Urinary bladder (tissue), 4 donors: ENCODE results near the gene WNT5B. TPM values are rescaled to one million over a fixed set of nuclear protein-coding genes. Genes with fewer than 3 reads are reported as not detected.
"Not testable (repeated sequence)": the region's sequence is repeated elsewhere in the genome, so short reads cannot be mapped to it uniquely, and the experiment has no call there.

Experiments used
- DNase-seq: peaks from one replicate; pipeline ENCODE4 v3.0.0-alpha.2; 2015; ENCODE audit errors: extremely low spot score
- H3K27ac ChIP-seq: one replicate; pipeline ENCODE4 v1.5.1; 2013; ENCODE audit warnings: low read depth, mild to moderate bottlenecking, moderate library complexity
- H3K36me3 ChIP-seq: one replicate; pipeline ENCODE4 v1.6.1; 2013; ENCODE audit warnings: mild to moderate bottlenecking, moderate library complexity; ENCODE audit not compliant: insufficient read depth
- H3K4me1 ChIP-seq: one replicate; pipeline ENCODE4 v1.6.1; 2013; ENCODE audit warnings: mild to moderate bottlenecking, moderate library complexity; ENCODE audit not compliant: insufficient read depth
- H3K4me3 ChIP-seq: one replicate; pipeline ENCODE4 v1.5.1; 2013; ENCODE audit warnings: low read depth, low read length
- WGBS: extraction: QIAGEN DNeasy Blood & Tissue Kit; methylation state at CpG from one replicate; pipeline ENCODE4 v1.1.7; 2013; 5-methylcytosine and 5-hydroxymethylcytosine counted together
- polyA plus RNA-seq: library from polyadenylated mRNA; stranded (reverse); fragments of 200-250 nt; gene quantifications from one replicate; pipeline ENCODE4 v1.2.3, GENCODE V29; 2013
- total RNA-seq: library from RNA; depleted of rRNA; stranded (reverse); fragments of >200 nt; gene quantifications from one replicate; pipeline ENCODE4 v1.2.3, GENCODE V29; 2014
- donor health status: healthy with polysubstance abuse.
- donor health status: healthy.

Gene WNT5B
- total and polyA plus RNA-seq, 2 donors: 9.8 to 25.4 TPM

DNA sequence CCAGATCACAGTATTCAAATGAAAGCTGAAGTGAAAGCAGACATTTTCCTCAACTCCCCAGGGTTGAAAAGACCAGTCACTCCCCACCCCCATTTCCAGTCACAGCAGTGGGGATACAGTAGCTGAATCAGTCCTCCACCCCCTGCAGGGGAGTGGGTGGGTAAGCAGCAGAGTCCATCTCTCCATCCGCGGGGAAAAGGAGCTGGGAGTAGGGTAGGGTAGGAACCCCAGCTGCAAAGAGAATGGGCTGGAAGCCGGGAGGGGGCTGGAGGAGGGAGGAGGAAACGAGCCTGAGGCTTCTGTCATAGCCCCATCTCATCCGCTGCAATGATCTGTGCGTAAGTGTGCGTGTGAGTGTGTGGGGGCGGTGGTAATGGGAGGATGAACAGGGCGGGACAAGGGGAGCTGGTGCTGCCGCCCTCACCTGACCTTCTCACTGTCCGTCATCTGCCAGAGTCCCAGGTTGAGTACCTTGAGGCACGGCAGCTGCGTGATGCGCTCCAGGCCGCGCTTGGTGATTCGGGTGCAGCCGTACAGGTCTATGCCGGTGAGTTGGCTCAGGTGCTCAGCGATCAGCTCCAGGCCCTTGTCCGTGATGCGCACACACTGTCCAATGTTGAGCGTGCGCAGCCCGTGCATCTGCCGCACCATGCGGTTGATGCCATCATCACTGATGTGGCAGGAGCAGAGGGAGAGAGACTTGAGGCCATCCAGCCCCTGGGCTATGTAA lies 36.4 kb upstream of the WNT5B start:
- H3K27ac ChIP-seq: no peak overlapping the region
- 57% methylated on average over 27 of the region's 27 CpGs for WGBS
- peaks cover 2% of the 10 kb centered on the region for H3K4me1 ChIP-seq
- H3K4me3 ChIP-seq: peak overlapping the region; percentile 94
- no peaks in the 10 kb centered on the region for H3K36me3 ChIP-seq
- DNase-seq: no peak

- peak overlapping the region; percentile 94 for H3K27ac ChIP-seq
- peak overlapping the region; percentile 94 for H3K4me3 ChIP-seq
- no peaks in the 10 kb centered on the region for H3K36me3 ChIP-seq
- WGBS: 15% methylated on average over 56 of the region's 56 CpGs
- DNase-seq: no peak
- peaks cover 2% of the 10 kb centered on the region for H3K4me1 ChIP-seq
Observed at GRCh38 chr12:1593174-1594005, 35.6 kb upstream of the WNT5B start.

GRCh38 chr12:1594006-1594260 lies 35.1 kb upstream of the WNT5B start:
- WGBS: 0% methylated on average over 34 of the region's 34 CpGs

GRCh38 chr12:1594261-1595025 lies 34.6 kb upstream of the WNT5B start, which contains the start of gene FBXL14:
Gene FBXL14, minus strand, starts transcription at chr12:1594581. Its CDS starts 515 bp downstream, at chr12:1594066.
- peaks cover 2% of the 10 kb centered on the region for H3K4me1 ChIP-seq
- WGBS: under 1% methylated on average over 112 of the region's 115 CpGs
- peak; percentile 69 for DNase-seq
- H3K36me3 ChIP-seq: no peaks in the 10 kb centered on the region
- peak within 1 kb of the TSS; percentile 94 for H3K4me3 ChIP-seq
- H3K27ac ChIP-seq: peak within 1 kb of the TSS; percentile 94

More at GRCh38 chr12:1594006-1594260, 35.1 kb upstream of the WNT5B start:
- Histone ChIP-seq H3K27ac (peak overlapping the region; percentile 94), H3K4me3 (peak overlapping the region; percentile 94), H3K4me1 (peaks cover 2% of the 10 kb centered on the region), H3K36me3 (no peaks in the 10 kb centered on the region)
- DNase-seq: no peak

DNA sequence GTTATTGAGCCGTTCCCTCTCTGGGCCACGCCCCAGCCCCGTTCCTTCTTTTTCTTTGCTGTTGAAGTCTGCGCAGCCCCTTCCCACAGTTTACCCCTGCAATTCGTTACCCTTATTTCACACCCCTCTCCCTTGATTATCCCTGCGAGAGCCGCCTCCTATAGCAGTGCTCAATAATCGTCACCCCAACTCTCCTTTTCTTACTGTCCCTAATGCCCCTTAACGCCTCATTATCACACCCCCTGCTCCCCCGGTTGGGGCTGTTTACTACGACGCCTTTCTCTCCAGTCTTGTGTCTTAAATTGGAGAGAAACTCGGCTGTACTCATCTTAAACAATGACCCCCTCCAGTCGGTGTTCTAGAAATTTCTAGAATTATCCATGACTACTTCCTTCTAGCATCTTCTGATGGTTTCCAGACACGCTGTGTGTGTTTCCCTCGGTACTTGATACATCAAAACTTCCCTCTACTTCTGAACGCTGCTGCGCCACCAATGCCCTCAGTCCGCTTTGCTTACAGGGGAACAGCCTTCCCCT lies 33.9 kb upstream of the WNT5B start:
- Histone ChIP-seq H3K4me3 (peak overlapping the region; percentile 94), H3K4me1 (peaks cover 2% of the 10 kb centered on the region), H3K27ac (peak overlapping the region; percentile 94), H3K36me3 (no peaks in the 10 kb centered on the region)
- no peak for DNase-seq
- 6% methylated on average over 19 of the region's 19 CpGs for WGBS

DNA sequence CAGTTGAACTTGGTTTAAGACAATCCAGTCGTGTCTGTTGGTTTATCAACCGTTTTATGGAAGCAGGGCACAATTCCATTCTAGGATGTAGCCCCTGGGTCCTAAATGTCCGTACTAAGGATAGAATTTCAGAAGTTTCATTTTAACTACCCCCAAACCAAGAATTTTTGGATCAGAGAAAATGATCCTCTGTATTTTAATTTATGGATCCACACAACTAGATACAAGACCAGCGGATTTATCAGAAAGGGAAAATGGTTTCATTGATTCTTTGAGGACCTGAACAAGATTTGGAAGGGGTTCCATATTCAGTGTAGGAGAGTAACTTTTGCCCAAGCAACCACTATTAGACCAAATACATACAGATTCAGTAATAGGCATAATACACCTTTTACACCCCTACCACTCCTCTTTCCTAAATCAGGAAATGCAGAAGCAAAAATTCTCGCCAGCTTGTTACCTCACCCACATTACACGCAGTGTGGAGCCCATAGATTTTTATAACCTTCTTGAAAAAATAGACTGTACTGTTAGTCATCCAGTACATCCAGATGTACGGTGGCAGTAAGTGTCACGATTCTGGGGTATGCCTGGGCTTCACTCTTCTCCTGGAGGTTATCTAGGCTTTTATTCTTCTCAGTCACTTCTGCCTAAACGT lies 33.2 kb upstream of the WNT5B start:
- peaks cover 2% of the 10 kb centered on the region for H3K4me1 ChIP-seq
- no peaks in the 10 kb centered on the region for H3K36me3 ChIP-seq
- no peak overlapping the region for H3K4me3 ChIP-seq
- 72% methylated on average over 9 of the region's 9 CpGs for WGBS
- peak overlapping the region; percentile 94 for H3K27ac ChIP-seq
- no peak for DNase-seq

- H3K27ac ChIP-seq: no peak overlapping the region
- 99% methylated on average over 3 of the region's 3 CpGs for WGBS
- H3K4me3 ChIP-seq: no peak overlapping the region
- no peaks in the 10 kb centered on the region for H3K4me1 ChIP-seq
- no peak for DNase-seq
- H3K36me3 ChIP-seq: no peaks in the 10 kb centered on the region
Observed at GRCh38 chr12:1598757-1599156, 30.3 kb upstream of the WNT5B start.

DNA sequence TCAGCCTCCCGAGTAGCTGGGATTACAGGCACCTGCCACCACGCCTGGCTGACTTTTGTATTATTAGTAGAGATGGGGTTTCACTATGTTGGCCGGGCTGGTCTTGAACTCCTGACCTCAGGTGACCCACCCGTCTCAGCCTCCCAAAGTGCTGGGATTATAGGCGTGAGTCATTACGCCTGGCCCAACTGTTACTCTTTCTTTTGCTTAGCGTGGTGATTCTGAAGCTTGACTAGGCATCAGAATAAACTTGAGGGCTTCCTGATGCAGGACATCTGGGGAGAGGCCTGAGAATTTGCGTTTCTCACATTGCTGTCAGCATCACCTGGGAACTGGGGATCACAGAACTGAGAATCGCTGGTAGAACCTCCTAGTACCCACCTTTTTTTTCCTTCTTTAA lies 26.3 kb upstream of the WNT5B start:
- not testable (repeated sequence) for H3K36me3 ChIP-seq, DNase-seq, H3K4me1 ChIP-seq, H3K27ac ChIP-seq, H3K4me3 ChIP-seq
- WGBS: 83% methylated on average over 9 of the region's 9 CpGs

DNA sequence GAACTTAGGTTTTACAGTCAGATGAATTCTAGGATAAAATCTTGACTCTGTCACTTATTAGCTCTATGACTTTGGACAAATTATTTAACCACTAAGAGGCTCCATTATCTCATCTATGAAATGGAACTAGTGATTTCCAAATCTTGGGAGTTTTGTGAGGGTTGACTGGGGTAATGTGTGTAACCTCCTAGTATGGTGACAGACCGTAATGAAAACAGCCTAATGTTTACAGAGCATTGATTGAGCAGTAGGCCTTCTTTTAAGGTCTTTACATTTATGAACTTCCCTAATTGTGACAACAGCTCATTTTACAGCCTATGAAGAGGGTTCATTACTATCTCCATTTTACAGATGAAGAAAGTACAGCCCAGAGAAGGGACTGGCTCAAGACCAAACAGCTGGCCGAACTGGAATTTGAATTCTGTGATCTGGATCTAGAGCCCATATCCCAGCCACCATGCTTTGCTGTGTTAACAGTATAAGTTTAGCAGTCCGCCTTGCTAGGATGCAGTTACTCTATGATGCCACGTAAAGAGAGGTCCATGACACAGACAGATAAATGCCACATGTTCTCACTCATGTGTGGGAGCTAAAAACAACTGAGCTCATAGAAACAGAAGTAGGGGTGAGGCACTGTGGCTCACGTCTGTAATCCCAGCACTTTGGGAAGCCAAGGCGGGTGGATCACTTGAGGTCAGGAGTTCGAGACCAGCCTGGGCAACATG lies 25.6 kb upstream of the WNT5B start:
- no peak overlapping the region for H3K27ac ChIP-seq
- DNase-seq: no peak
- no peaks in the 10 kb centered on the region for H3K36me3 ChIP-seq
- H3K4me1 ChIP-seq: no peaks in the 10 kb centered on the region
- 81% methylated on average over 7 of the region's 7 CpGs for WGBS
- no peak overlapping the region for H3K4me3 ChIP-seq

GRCh38 chr12:1604464-1604863 lies 24.6 kb upstream of the WNT5B start:
- H3K4me3 ChIP-seq: no peak overlapping the region
- H3K27ac ChIP-seq: no peak overlapping the region
- H3K36me3 ChIP-seq: no peaks in the 10 kb centered on the region
- 60% methylated on average over 3 of the region's 3 CpGs for WGBS
- H3K4me1 ChIP-seq: no peaks in the 10 kb centered on the region
- no peak for DNase-seq

- Histone ChIP-seq H3K4me3 (peak overlapping the region; percentile 29), H3K27ac (peak overlapping the region; percentile 30), H3K36me3 (no peaks in the 10 kb centered on the region), H3K4me1 (no peaks in the 10 kb centered on the region)
- WGBS: under 1% methylated on average over 22 of the region's 22 CpGs
- no peak for DNase-seq
Observed at GRCh38 chr12:1605129-1606020, 23.7 kb upstream of the WNT5B start.
